Fibroblast of lung (primary cell): ENCODE results near the gene TGFB1I1. TPM values are rescaled to one million over a fixed set of nuclear protein-coding genes. Genes with fewer than 3 reads are reported as not detected.

Experiments
- DNase-seq, 2 donors: peaks; one replicate each; pipeline versions ENCODE4 v3.0.0 to v3.0.0-alpha.2; 2010; ENCODE audit warnings: low read depth in 2 of 2
- H2AFZ ChIP-seq: 2 replicates; pipeline ENCODE4 v1.5.1; 2012; ENCODE audit warnings: low read length, control low read depth, inconsistent platforms
- H3K27ac ChIP-seq: 2 replicates; pipeline ENCODE4 v1.5.1; 2011; ENCODE audit warnings: low read length, control low read depth; ENCODE audit not compliant: insufficient read depth
- H3K27me3 ChIP-seq: 2 replicates; pipeline ENCODE4 v1.5.1; 2011; ENCODE audit warnings: mild to moderate bottlenecking, low read length; ENCODE audit not compliant: control insufficient read depth, insufficient read depth
- H3K36me3 ChIP-seq: 2 replicates; pipeline ENCODE4 v1.5.1; 2011; ENCODE audit warnings: low read length; ENCODE audit not compliant: control insufficient read depth, insufficient read depth
- H3K4me1 ChIP-seq: 2 replicates; pipeline ENCODE4 v1.5.1; 2011; ENCODE audit warnings: low read length; ENCODE audit not compliant: control insufficient read depth, insufficient read depth; ENCODE audit errors: extremely low read depth
- H3K4me2 ChIP-seq: 2 replicates; pipeline ENCODE4 v1.5.1; 2011; ENCODE audit warnings: low read length, control low read depth; ENCODE audit not compliant: insufficient read depth; ENCODE audit errors: extremely low read depth
- H3K4me3 ChIP-seq, 4 experiments: fragments of 200-600 bp in 1 of 4; sonication (generic) in 1 of 4; replicated peaks in 1 of 4; 2 replicates each; pipeline ENCODE4 v1.5.1; 2011 to 2016; ENCODE audit warnings: low read length in 4 of 4, low read depth in 3 of 4, mild to moderate bottlenecking in 3 of 4, control low read depth in 2 of 4, inconsistent platforms in 1 of 4, mixed read lengths in 1 of 4; ENCODE audit not compliant: insufficient read depth in 1 of 4; ENCODE audit errors: control extremely low read depth in 1 of 4
- H3K79me2 ChIP-seq: 2 replicates; pipeline ENCODE4 v1.5.1; 2012; ENCODE audit warnings: mild to moderate bottlenecking, low read length, inconsistent platforms; ENCODE audit not compliant: control insufficient read depth, insufficient read depth
- H3K9ac ChIP-seq: 2 replicates; pipeline ENCODE4 v1.5.1; 2011; ENCODE audit warnings: mild to moderate bottlenecking, low read length, control low read depth; ENCODE audit not compliant: insufficient read depth
- H3K9me3 ChIP-seq: 2 replicates; pipeline ENCODE4 v1.5.1; 2012; ENCODE audit warnings: low read depth, low read length; ENCODE audit not compliant: control insufficient read depth, insufficient read depth
- H4K20me1 ChIP-seq: 2 replicates; pipeline ENCODE4 v1.5.1; 2011; ENCODE audit warnings: low read length; ENCODE audit not compliant: control insufficient read depth, insufficient read depth; ENCODE audit errors: extremely low read depth
- EZH2 ChIP-seq: IDR thresholded peaks from 2 replicates; pipeline ENCODE4 v1.5.1; 2012; ENCODE audit warnings: low read length, control low read depth, mild to moderate bottlenecking; ENCODE audit errors: missing control alignments
- polyA minus RNA-seq: library from RNA; depleted of rRNA, polyadenylated mRNA; stranded (reverse); fragments of >200 nt; gene quantifications from 2 replicates; pipeline ENCODE4 v1.2.3, GENCODE V29; 2011; ENCODE audit warnings: low replicate concordance
- polyA plus RNA-seq, 2 donors: library from polyadenylated mRNA; depleted of rRNA in 1 of 2; stranded (reverse) in 1 of 2; unstranded in 1 of 2; fragments of >200 nt; gene quantifications; 2 replicates each; pipeline ENCODE4 v1.2.1, GENCODE V29; 2011 to 2012; ENCODE audit warnings: missing spikeins in 1 of 2
- total RNA-seq: library from RNA; depleted of rRNA; stranded (reverse); fragments of >200 nt; gene quantifications from 2 replicates; pipeline ENCODE4 v1.2.1, GENCODE V29; 2014
- TF ChIP-seq, protein P1 (sequence below), 2 donors: IDR thresholded peaks in 1 of 2; conservative IDR thresholded peaks in 1 of 2; 1 replicate in 1 of 2; 2 replicates in 1 of 2; pipeline ENCODE4 v1.5.1; 2011 to 2012; ENCODE audit warnings: low read length in 2 of 2, control low read depth in 1 of 2, inconsistent platforms in 1 of 2, low read depth in 1 of 2, mild to moderate bottlenecking in 1 of 2

TGFB1I1 gene
- total RNA-seq, result 28.5 and 46.9 TPM in 2 replicates
- 68.4 and 94.3 TPM in 2 replicates for polyA plus RNA-seq
- 171 and 229 TPM in 2 replicates for polyA plus RNA-seq (2012)
- polyA minus RNA-seq, result 194 and 200 TPM in 2 replicates

- Histone ChIP-seq H3K4me3 (peak within 1 kb of the TSS; percentile 76 to 92 (median 86)), H3K4me2 (peak within 1 kb of the TSS; percentile 96), H3K9ac (peak within 1 kb of the TSS; percentile 93), H4K20me1 (no peaks in the 10 kb centered on the region), H3K79me2 (peaks cover 15% of the 10 kb centered on the region), H3K4me1 (peaks cover 16% of the 10 kb centered on the region), H3K9me3 (no peaks in the 10 kb centered on the region), H3K36me3 (peaks cover 32% of the 10 kb centered on the region), H3K27ac (peak within 1 kb of the TSS; percentile 95), H3K27me3 (no peaks in the 10 kb centered on the region), H2AFZ (peak within 1 kb of the TSS; percentile 73)
- no peak for TF ChIP-seq EZH2
- TF ChIP-seq, protein P1, sequence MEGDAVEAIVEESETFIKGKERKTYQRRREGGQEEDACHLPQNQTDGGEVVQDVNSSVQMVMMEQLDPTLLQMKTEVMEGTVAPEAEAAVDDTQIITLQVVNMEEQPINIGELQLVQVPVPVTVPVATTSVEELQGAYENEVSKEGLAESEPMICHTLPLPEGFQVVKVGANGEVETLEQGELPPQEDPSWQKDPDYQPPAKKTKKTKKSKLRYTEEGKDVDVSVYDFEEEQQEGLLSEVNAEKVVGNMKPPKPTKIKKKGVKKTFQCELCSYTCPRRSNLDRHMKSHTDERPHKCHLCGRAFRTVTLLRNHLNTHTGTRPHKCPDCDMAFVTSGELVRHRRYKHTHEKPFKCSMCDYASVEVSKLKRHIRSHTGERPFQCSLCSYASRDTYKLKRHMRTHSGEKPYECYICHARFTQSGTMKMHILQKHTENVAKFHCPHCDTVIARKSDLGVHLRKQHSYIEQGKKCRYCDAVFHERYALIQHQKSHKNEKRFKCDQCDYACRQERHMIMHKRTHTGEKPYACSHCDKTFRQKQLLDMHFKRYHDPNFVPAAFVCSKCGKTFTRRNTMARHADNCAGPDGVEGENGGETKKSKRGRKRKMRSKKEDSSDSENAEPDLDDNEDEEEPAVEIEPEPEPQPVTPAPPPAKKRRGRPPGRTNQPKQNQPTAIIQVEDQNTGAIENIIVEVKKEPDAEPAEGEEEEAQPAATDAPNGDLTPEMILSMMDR (conservative IDR thresholded peaks at IDR 0.05 in 1 of 2, IDR thresholded peaks at IDR 0.05 in 1 of 2; ENCODE audit: low read depth in 1 of 2, low read length in 2 of 2), result no peak
- DNase-seq, result peak; percentile 87
Observed at GRCh38 chr16:31471875-31472708, at the start of gene TGFB1I1. Gene TGFB1I1 (plus strand): TSS chr16:31472152. CDS start chr16:31472189, 37 bp downstream.

- H3K27me3 ChIP-seq, result no peaks in the 10 kb centered on the region
Observed at GRCh38 chr16:31423241-31423640, 48.7 kb upstream of the TGFB1I1 start.

GRCh38 chr16:31423801-31424200 lies 48.2 kb upstream of the TGFB1I1 start:
- DNase-seq, result no peak
- no peak overlapping the region for H2AFZ ChIP-seq
- H3K4me1 ChIP-seq, result no peaks in the 10 kb centered on the region
- no peak overlapping the region for H3K27ac ChIP-seq
- H3K27me3 ChIP-seq, result no peaks in the 10 kb centered on the region
- no peak for TF ChIP-seq EZH2
- TF ChIP-seq, protein P1 (conservative IDR thresholded peaks at IDR 0.05 in 1 of 2, IDR thresholded peaks at IDR 0.05 in 1 of 2; ENCODE audit: low read depth in 1 of 2, low read length in 2 of 2), result no peak
- no peaks in the 10 kb centered on the region for H3K79me2 ChIP-seq
- no peaks in the 10 kb centered on the region for H3K9me3 ChIP-seq
- H4K20me1 ChIP-seq, result no peaks in the 10 kb centered on the region
- H3K36me3 ChIP-seq, result no peaks in the 10 kb centered on the region
- H3K9ac ChIP-seq, result no peak overlapping the region
- H3K4me3 ChIP-seq, result no peak overlapping the region
- H3K4me2 ChIP-seq, result no peak overlapping the region

More at GRCh38 chr16:31423241-31423640, 48.7 kb upstream of the TGFB1I1 start:
- Histone ChIP-seq H3K36me3 (no peaks in the 10 kb centered on the region), H3K79me2 (no peaks in the 10 kb centered on the region), H3K4me3 (no peak overlapping the region), H2AFZ (no peak overlapping the region), H3K9me3 (no peaks in the 10 kb centered on the region), H3K9ac (no peak overlapping the region), H3K27ac (no peak overlapping the region), H3K4me2 (no peak overlapping the region), H4K20me1 (no peaks in the 10 kb centered on the region), H3K4me1 (no peaks in the 10 kb centered on the region)
- DNase-seq, result no peak
- TF ChIP-seq, protein P1 (conservative IDR thresholded peaks at IDR 0.05 in 1 of 2, IDR thresholded peaks at IDR 0.05 in 1 of 2; ENCODE audit: low read depth in 1 of 2, low read length in 2 of 2), result no peak
- no peak for TF ChIP-seq EZH2
